Measurements from ENCODE around the gene RPA1.
A peak's percentile ranks its signal among the peaks of the same experiment; 100 is the strongest.

RPA1 gene

GRCh38 chr17:1813088-1813487, 16.7 kb upstream of the RPA1 start:
- no peaks in the 10 kb centered on the region for H3K36me3 ChIP-seq (replicated peaks; ENCODE audit: insufficient read depth, low read length)
- H3K27ac ChIP-seq (ENCODE audit: low read length) = no peak overlapping the region
- H3K4me2 ChIP-seq (ENCODE audit: low read depth, low read length) = no peak overlapping the region
- TF ChIP-seq EZH2phosphoT487 (IDR thresholded peaks at IDR 0.05; ENCODE audit: low read length) = no peak
- no peak for TF ChIP-seq CTCF (IDR thresholded peaks at IDR 0.05; ENCODE audit: low read length)
- TF ChIP-seq EZH2 (optimal IDR thresholded peaks at IDR 0.05; ENCODE audit: low read depth, low read length) = no peak
- H3K4me3 ChIP-seq (ENCODE audit: low read length) = no peak overlapping the region
- H3K9me2 ChIP-seq (replicated peaks; ENCODE audit: insufficient read depth, low read length) = no peaks in the 10 kb centered on the region
- DNase-seq = no peak
- H3K9ac ChIP-seq (ENCODE audit: low read length) = no peak overlapping the region
- no peak overlapping the region for H2AFZ ChIP-seq (ENCODE audit: low read length)
- H3K27me3 ChIP-seq (replicated peaks; ENCODE audit: insufficient read depth, low read length) = no peaks in the 10 kb centered on the region
- H3F3A ChIP-seq (ENCODE audit: insufficient read depth, low read length) = no peaks in the 10 kb centered on the region
- H3K4me1 ChIP-seq (ENCODE audit: low read length) = no peaks in the 10 kb centered on the region
- H4K20me1 ChIP-seq (ENCODE audit: insufficient read depth, low read length) = no peaks in the 10 kb centered on the region
- no peaks in the 10 kb centered on the region for H3K9me3 ChIP-seq (replicated peaks; ENCODE audit: insufficient read depth, low read length)
- no peaks in the 10 kb centered on the region for H3K79me2 ChIP-seq (ENCODE audit: low read length)

GRCh38 chr17:1820528-1821252, 9.1 kb upstream of the RPA1 start:
- Histone ChIP-seq H2AFZ (ENCODE audit: low read length) (no peak overlapping the region), H3F3A (ENCODE audit: insufficient read depth, low read length) (peaks cover 9% of the 10 kb centered on the region), H3K4me2 (ENCODE audit: low read depth, low read length) (no peak overlapping the region), H3K27ac (ENCODE audit: low read length) (no peak overlapping the region), H3K36me3 (replicated peaks; ENCODE audit: insufficient read depth, low read length) (no peaks in the 10 kb centered on the region), H3K9me2 (replicated peaks; ENCODE audit: insufficient read depth, low read length) (no peaks in the 10 kb centered on the region), H3K27me3 (replicated peaks; ENCODE audit: insufficient read depth, low read length) (no peaks in the 10 kb centered on the region), H3K79me2 (ENCODE audit: low read length) (peaks cover 7% of the 10 kb centered on the region), H4K20me1 (ENCODE audit: insufficient read depth, low read length) (no peaks in the 10 kb centered on the region), H3K4me1 (ENCODE audit: low read length) (peaks cover 10% of the 10 kb centered on the region), H3K4me3 (ENCODE audit: low read length) (no peak overlapping the region), H3K9me3 (replicated peaks; ENCODE audit: insufficient read depth, low read length) (no peaks in the 10 kb centered on the region), H3K9ac (ENCODE audit: low read length) (no peak overlapping the region)
- TF ChIP-seq CTCF (IDR thresholded peaks at IDR 0.05; ENCODE audit: low read length) = no peak
- no peak for TF ChIP-seq EZH2 (optimal IDR thresholded peaks at IDR 0.05; ENCODE audit: low read depth, low read length)
- no peak for TF ChIP-seq EZH2phosphoT487 (IDR thresholded peaks at IDR 0.05; ENCODE audit: low read length)
- DNase-seq = no peak

GRCh38 chr17:1829216-1829591, 601 bp upstream of the RPA1 start:
- H3K27me3 ChIP-seq (replicated peaks; ENCODE audit: insufficient read depth, low read length) = no peaks in the 10 kb centered on the region
- H3K4me1 ChIP-seq (ENCODE audit: low read length) = peaks cover 28% of the 10 kb centered on the region
- H3K9ac ChIP-seq (ENCODE audit: low read length) = peak overlapping the region; percentile 66
- peaks cover 49% of the 10 kb centered on the region for H3K79me2 ChIP-seq (ENCODE audit: low read length)
- TF ChIP-seq EZH2phosphoT487 (IDR thresholded peaks at IDR 0.05; ENCODE audit: low read length) (no peak), EZH2 (optimal IDR thresholded peaks at IDR 0.05; ENCODE audit: low read depth, low read length) (no peak), CTCF (IDR thresholded peaks at IDR 0.05; ENCODE audit: low read length) (no peak)
- H3K9me3 ChIP-seq (replicated peaks; ENCODE audit: insufficient read depth, low read length) = no peaks in the 10 kb centered on the region
- peaks cover 12% of the 10 kb centered on the region for H4K20me1 ChIP-seq (ENCODE audit: insufficient read depth, low read length)
- H2AFZ ChIP-seq (ENCODE audit: low read length) = peak overlapping the region; percentile 48
- peak; percentile 7 for DNase-seq
- H3K4me3 ChIP-seq (ENCODE audit: low read length) = peak overlapping the region; percentile 78
- no peaks in the 10 kb centered on the region for H3K9me2 ChIP-seq (replicated peaks; ENCODE audit: insufficient read depth, low read length)
- peak overlapping the region; percentile 25; the same call in 1 of the 2 replicates for H3K27ac ChIP-seq (ENCODE audit: low read length)
- no peaks in the 10 kb centered on the region for H3K36me3 ChIP-seq (replicated peaks; ENCODE audit: insufficient read depth, low read length)
- peak overlapping the region; percentile 67 for H3K4me2 ChIP-seq (ENCODE audit: low read depth, low read length)
- peaks cover 25% of the 10 kb centered on the region for H3F3A ChIP-seq (ENCODE audit: insufficient read depth, low read length)

Measured in MM.1S (cell line).